ENCODE measurements around the gene TM4SF20. TPM values are rescaled to one million over a fixed set of nuclear protein-coding genes. Genes with fewer than 3 reads are reported as not detected.

TM4SF20 gene
- polyA plus RNA-seq, 1 donor from 2014 or later = not detected

DNA sequence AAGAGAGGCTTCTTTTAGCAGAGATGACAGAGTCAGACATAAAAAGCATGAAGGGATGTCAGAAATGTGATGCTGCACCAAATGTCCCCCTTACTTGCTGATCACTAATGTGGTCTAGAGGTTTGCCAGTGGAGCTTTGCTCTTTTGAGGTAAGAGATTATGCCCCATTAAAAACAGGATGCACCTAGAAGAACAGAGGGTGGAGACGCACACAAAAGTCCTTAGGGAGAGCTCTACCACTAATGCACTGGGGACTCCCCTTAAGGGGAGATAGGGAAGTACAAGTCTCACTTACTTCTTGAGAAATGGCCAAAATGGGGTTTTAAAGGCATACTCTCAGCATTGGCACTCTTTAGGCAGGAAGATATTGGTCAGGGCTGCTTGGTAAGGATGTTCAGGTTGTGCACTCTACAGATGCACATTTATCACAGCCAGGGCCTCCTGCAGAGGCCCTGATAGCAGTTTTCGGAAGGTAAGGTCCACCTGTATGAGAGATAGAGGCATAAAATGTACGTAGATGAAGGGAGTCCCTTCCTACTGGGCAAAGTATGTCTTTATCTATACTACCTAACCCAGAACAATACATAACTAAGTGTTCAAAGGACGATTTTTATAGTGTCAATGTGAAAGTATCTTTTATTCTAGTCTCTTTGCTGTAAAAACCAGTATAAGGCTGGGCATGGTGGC lies 25.6 kb upstream of the TM4SF20 start:
- H3K4me3 ChIP-seq (ENCODE audit: low read length) = no peak overlapping the region
- no peaks in the 10 kb centered on the region for H3K9me2 ChIP-seq (ENCODE audit: insufficient read depth, low read length)
- no peak overlapping the region for H3K27ac ChIP-seq (ENCODE audit: low read length)
- no peaks in the 10 kb centered on the region for H3F3A ChIP-seq (ENCODE audit: insufficient read depth, low read length, poor library complexity, severe bottlenecking)
- TF ChIP-seq POLR2AphosphoS5 (IDR thresholded peaks at IDR 0.05) = no peak
- TF ChIP-seq EZH2 (IDR thresholded peaks at IDR 0.05; ENCODE audit: borderline replicate concordance, insufficient read depth, low read length, poor library complexity, severe bottlenecking) = no peak
- no peak for TF ChIP-seq RAD21 (conservative IDR thresholded peaks at IDR 0.05)
- TF ChIP-seq MXI1 (conservative IDR thresholded peaks at IDR 0.05; ENCODE audit: poor library complexity, severe bottlenecking) = no peak
- TF ChIP-seq CTCF (IDR thresholded peaks at IDR 0.05; ENCODE audit: poor library complexity, severe bottlenecking) = no peak
- no peak for TF ChIP-seq REST (IDR thresholded peaks at IDR 0.05; ENCODE audit: borderline replicate concordance)
- TF ChIP-seq TAF1 (IDR thresholded peaks at IDR 0.05; ENCODE audit: low read depth) = no peak
- TF ChIP-seq SMC3 (conservative IDR thresholded peaks at IDR 0.05; ENCODE audit: poor library complexity) = no peak
- TF ChIP-seq EP300 (conservative IDR thresholded peaks at IDR 0.05; ENCODE audit: poor library complexity, severe bottlenecking) = no peak
- H3K27me3 ChIP-seq (ENCODE audit: insufficient read depth, low read depth, low read length) = no peaks in the 10 kb centered on the region
- H3K9ac ChIP-seq (ENCODE audit: low read length) = no peak overlapping the region
- no peaks in the 10 kb centered on the region for H3K36me3 ChIP-seq (ENCODE audit: insufficient read depth, low read length)
- H3K79me2 ChIP-seq (replicated peaks; ENCODE audit: insufficient read depth, low read length) = no peaks in the 10 kb centered on the region
- no peaks in the 10 kb centered on the region for H4K20me1 ChIP-seq (ENCODE audit: insufficient read depth)
- no peaks in the 10 kb centered on the region for H3K9me3 ChIP-seq (ENCODE audit: low read length)
- H2AFZ ChIP-seq (ENCODE audit: low read depth, low read length) = no peak overlapping the region
- H3K4me2 ChIP-seq (ENCODE audit: low read length) = no peak overlapping the region

GRCh38 chr2:227402959-227403358 lies 23.9 kb upstream of the TM4SF20 start:
- no peaks in the 10 kb centered on the region for H4K20me1 ChIP-seq (ENCODE audit: insufficient read depth)
- no peak for TF ChIP-seq RAD21 (conservative IDR thresholded peaks at IDR 0.05)
- TF ChIP-seq SMC3 (conservative IDR thresholded peaks at IDR 0.05; ENCODE audit: poor library complexity) = no peak
- no peak for TF ChIP-seq TAF1 (IDR thresholded peaks at IDR 0.05; ENCODE audit: low read depth)
- TF ChIP-seq EZH2 (IDR thresholded peaks at IDR 0.05; ENCODE audit: borderline replicate concordance, insufficient read depth, low read length, poor library complexity, severe bottlenecking) = no peak
- TF ChIP-seq REST (IDR thresholded peaks at IDR 0.05; ENCODE audit: borderline replicate concordance) = no peak
- no peak for TF ChIP-seq POLR2AphosphoS5 (IDR thresholded peaks at IDR 0.05)
- no peak for TF ChIP-seq EP300 (conservative IDR thresholded peaks at IDR 0.05; ENCODE audit: poor library complexity, severe bottlenecking)
- no peak for TF ChIP-seq MXI1 (conservative IDR thresholded peaks at IDR 0.05; ENCODE audit: poor library complexity, severe bottlenecking)
- TF ChIP-seq CTCF (IDR thresholded peaks at IDR 0.05; ENCODE audit: poor library complexity, severe bottlenecking) = no peak
- no peak overlapping the region for H3K4me2 ChIP-seq (ENCODE audit: low read length)
- H3K27ac ChIP-seq (ENCODE audit: low read length) = no peak overlapping the region
- H3K9me3 ChIP-seq (ENCODE audit: low read length) = no peaks in the 10 kb centered on the region
- H3K79me2 ChIP-seq (replicated peaks; ENCODE audit: insufficient read depth, low read length) = no peaks in the 10 kb centered on the region
- no peak overlapping the region for H2AFZ ChIP-seq (ENCODE audit: low read depth, low read length)
- no peaks in the 10 kb centered on the region for H3K9me2 ChIP-seq (ENCODE audit: insufficient read depth, low read length)
- no peaks in the 10 kb centered on the region for H3F3A ChIP-seq (ENCODE audit: insufficient read depth, low read length, poor library complexity, severe bottlenecking)
- H3K36me3 ChIP-seq (ENCODE audit: insufficient read depth, low read length) = no peaks in the 10 kb centered on the region
- H3K27me3 ChIP-seq (ENCODE audit: insufficient read depth, low read depth, low read length) = no peaks in the 10 kb centered on the region
- no peak overlapping the region for H3K9ac ChIP-seq (ENCODE audit: low read length)
- H3K4me3 ChIP-seq (ENCODE audit: low read length) = no peak overlapping the region
